ENCODE measurements around the gene MBD2.
A peak's percentile ranks its signal among the peaks of the same experiment; 100 is the strongest.
"Not testable (repeated sequence)": the region's sequence is repeated elsewhere in the genome, so short reads cannot be mapped to it uniquely, and the experiment has no call there.

MBD2 gene

GRCh38 chr18:54130177-54130576, 94.3 kb downstream of the MBD2 start:
- no peaks in the 10 kb centered on the region for H3K9me3 ChIP-seq (ENCODE audit: severe bottlenecking)
- no peak for DNase-seq
- no peak overlapping the region for H3K4me3 ChIP-seq (ENCODE audit: low read depth, low read length)
- no peaks in the 10 kb centered on the region for H3K36me3 ChIP-seq
- TF ChIP-seq CTCF (IDR thresholded peaks at IDR 0.05; ENCODE audit: low read depth, low read length) = no peak
- peaks cover 48% of the 10 kb centered on the region for H3K27me3 ChIP-seq (ENCODE audit: insufficient read depth, low read depth, severe bottlenecking)
- no peak overlapping the region for H3K27ac ChIP-seq

DNA sequence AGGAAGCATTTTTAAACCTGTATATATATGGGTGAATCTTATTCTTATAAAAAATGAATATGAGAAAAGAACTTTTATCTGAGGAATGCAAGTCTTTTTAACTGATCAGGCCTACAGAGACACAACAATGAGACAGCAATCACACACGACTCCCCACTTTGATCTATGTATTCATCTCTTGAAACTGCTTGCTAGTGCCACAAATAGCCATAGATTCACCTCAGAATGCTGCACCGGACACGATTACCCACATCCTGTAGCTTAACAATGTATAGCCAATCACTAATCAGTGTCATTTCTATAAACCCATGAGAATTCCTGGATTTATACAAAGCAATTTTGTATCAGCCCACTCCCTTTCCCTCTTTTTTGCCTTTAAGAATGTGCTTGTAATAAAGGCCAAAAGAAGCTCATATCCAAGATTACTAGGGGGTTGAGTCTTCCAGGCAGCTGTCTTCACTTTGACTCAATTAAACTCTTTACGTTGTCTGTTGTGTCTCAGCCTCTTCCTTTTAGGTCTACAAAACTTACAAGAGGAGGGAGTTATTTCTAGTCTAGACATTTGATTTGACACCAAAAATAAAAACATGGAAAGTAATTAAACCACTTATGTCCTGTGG, 94.9 kb downstream of the MBD2 start:
- no peak overlapping the region for H3K4me3 ChIP-seq (ENCODE audit: low read depth, low read length)
- no peaks in the 10 kb centered on the region for H3K36me3 ChIP-seq
- H3K27me3 ChIP-seq (ENCODE audit: insufficient read depth, low read depth, severe bottlenecking) = peaks cover 52% of the 10 kb centered on the region
- TF ChIP-seq CTCF (IDR thresholded peaks at IDR 0.05; ENCODE audit: low read depth, low read length) = no peak
- no peaks in the 10 kb centered on the region for H3K9me3 ChIP-seq (ENCODE audit: severe bottlenecking)
- no peak for DNase-seq
- no peak overlapping the region for H3K27ac ChIP-seq

- Histone ChIP-seq H3K27me3 (ENCODE audit: insufficient read depth, low read depth, severe bottlenecking) (peaks cover 63% of the 10 kb centered on the region), H3K4me3 (ENCODE audit: low read depth, low read length) (no peak overlapping the region), H3K36me3 (no peaks in the 10 kb centered on the region), H3K9me3 (ENCODE audit: severe bottlenecking) (no peaks in the 10 kb centered on the region), H3K27ac (no peak overlapping the region)
- DNase-seq = peak; percentile 55
- TF ChIP-seq CTCF (IDR thresholded peaks at IDR 0.05; ENCODE audit: low read depth, low read length) = peak; percentile 63
Observed at GRCh38 chr18:54127759-54128378, 96.6 kb downstream of the MBD2 start.

- no peaks in the 10 kb centered on the region for H3K9me3 ChIP-seq (ENCODE audit: severe bottlenecking)
- H3K27me3 ChIP-seq (ENCODE audit: insufficient read depth, low read depth, severe bottlenecking) = peaks cover 69% of the 10 kb centered on the region
- TF ChIP-seq CTCF (IDR thresholded peaks at IDR 0.05; ENCODE audit: low read depth, low read length) = no peak
- no peak for DNase-seq
- no peaks in the 10 kb centered on the region for H3K36me3 ChIP-seq
- H3K27ac ChIP-seq = no peak overlapping the region
- no peak overlapping the region for H3K4me3 ChIP-seq (ENCODE audit: low read depth, low read length)
Observed at GRCh38 chr18:54125429-54125828, 99.0 kb downstream of the MBD2 start.

DNA sequence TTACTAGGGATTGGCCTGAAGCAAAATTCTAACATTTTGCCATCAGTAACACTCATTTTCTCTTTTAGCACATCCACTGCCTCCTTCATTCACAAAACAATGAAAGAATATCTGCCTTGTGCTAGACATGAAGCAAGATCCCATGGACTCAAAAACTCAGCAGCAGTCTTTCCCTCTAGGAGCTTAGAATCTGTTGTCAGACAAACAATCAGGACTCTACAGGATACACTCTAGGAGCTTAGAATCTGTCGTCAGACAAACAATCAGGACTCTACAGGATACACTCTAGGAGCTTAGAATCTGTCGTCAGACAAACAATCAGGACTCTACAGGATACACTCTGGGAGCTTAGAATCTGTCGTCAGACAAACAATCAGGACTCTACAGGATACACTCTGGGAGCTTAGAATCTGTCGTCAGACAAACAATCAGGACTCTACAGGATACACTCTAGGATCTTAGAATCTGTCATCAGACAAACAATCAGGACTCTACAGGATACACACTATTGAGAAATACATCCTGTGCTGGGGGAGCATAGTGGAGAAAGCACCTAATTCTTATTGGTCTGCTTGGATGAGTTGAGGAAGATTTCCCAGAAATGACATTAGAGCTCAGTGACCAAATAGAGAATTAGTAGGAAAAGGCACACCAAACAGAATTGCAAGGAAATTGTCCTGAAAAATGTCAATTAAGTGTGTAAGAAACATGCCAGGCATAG, 100.6 kb downstream of the MBD2 start:
- not testable (repeated sequence) for H3K36me3 ChIP-seq; H3K4me3 ChIP-seq (ENCODE audit: low read depth, low read length); DNase-seq; H3K9me3 ChIP-seq (ENCODE audit: severe bottlenecking); H3K27ac ChIP-seq
- H3K27me3 ChIP-seq (ENCODE audit: insufficient read depth, low read depth, severe bottlenecking) = peaks cover 76% of the 10 kb centered on the region

- peak; percentile 69 for TF ChIP-seq CTCF (IDR thresholded peaks at IDR 0.05; ENCODE audit: low read depth, low read length)
- Histone ChIP-seq H3K36me3 (no peaks in the 10 kb centered on the region), H3K9me3 (ENCODE audit: severe bottlenecking) (no peaks in the 10 kb centered on the region), H3K4me3 (ENCODE audit: low read depth, low read length) (peak overlapping the region; percentile 43), H3K27me3 (ENCODE audit: insufficient read depth, low read depth, severe bottlenecking) (peaks cover 81% of the 10 kb centered on the region), H3K27ac (no peak overlapping the region)
- DNase-seq = peak; percentile 32
Observed at GRCh38 chr18:54119524-54120019, 104.9 kb downstream of the MBD2 start.
